NB4 (cell line): ENCODE measurements around the gene HECW1.

ENCODE experiments used
- MYC ChIP-seq: IDR thresholded peaks from 2 replicates; pipeline ENCODE4 v1.6.1; 2011; ENCODE audit warnings: low read depth, low read length
- TF ChIP-seq, protein P1 (sequence below): IDR thresholded peaks from one replicate; pipeline ENCODE4 v1.5.1; 2012; ENCODE audit warnings: low read depth, low read length

- TF ChIP-seq, protein P1, sequence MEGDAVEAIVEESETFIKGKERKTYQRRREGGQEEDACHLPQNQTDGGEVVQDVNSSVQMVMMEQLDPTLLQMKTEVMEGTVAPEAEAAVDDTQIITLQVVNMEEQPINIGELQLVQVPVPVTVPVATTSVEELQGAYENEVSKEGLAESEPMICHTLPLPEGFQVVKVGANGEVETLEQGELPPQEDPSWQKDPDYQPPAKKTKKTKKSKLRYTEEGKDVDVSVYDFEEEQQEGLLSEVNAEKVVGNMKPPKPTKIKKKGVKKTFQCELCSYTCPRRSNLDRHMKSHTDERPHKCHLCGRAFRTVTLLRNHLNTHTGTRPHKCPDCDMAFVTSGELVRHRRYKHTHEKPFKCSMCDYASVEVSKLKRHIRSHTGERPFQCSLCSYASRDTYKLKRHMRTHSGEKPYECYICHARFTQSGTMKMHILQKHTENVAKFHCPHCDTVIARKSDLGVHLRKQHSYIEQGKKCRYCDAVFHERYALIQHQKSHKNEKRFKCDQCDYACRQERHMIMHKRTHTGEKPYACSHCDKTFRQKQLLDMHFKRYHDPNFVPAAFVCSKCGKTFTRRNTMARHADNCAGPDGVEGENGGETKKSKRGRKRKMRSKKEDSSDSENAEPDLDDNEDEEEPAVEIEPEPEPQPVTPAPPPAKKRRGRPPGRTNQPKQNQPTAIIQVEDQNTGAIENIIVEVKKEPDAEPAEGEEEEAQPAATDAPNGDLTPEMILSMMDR, result no peak
- TF ChIP-seq MYC, result no peak
Observed at GRCh38 chr7:43318188-43318770, 205.8 kb downstream of the HECW1 start.
